BJ (cell line): ENCODE results near the gene PLPP3. TPM values are rescaled to one million over a fixed set of nuclear protein-coding genes. Genes with fewer than 3 reads are reported as not detected.

Experiments used
- CTCF ChIA-PET: fragments of 350-600 bp; formaldehyde crosslinking; extraction: SDS; loops from one replicate; lab custom pipeline; 2021; ENCODE audit warnings: antibody characterized with exemption, inconsistent platforms; lab: Yijun Ruan, JAX
- POLR2A ChIA-PET: fragments of 300-600 bp; sonication (Branson Sonifier 250); formaldehyde crosslinking; extraction: SDS; loops from one replicate; lab custom pipeline; 2021; ENCODE audit warnings: antibody characterized with exemption; lab: Charles Lee
- DNase-seq: peaks from one replicate; pipeline ENCODE4 v3.0.0-alpha.2; 2011; ENCODE audit warnings: low read depth
- H3K27me3 ChIP-seq: 2 replicates; pipeline ENCODE4 v1.6.0; 2011; ENCODE audit warnings: low read length; ENCODE audit not compliant: control insufficient read depth, insufficient read depth
- H3K36me3 ChIP-seq: 2 replicates; pipeline ENCODE4 v1.5.1; 2011; ENCODE audit warnings: low read length; ENCODE audit not compliant: control insufficient read depth, insufficient read depth
- H3K4me3 ChIP-seq: 2 replicates; pipeline ENCODE4 v1.5.1; 2011; ENCODE audit warnings: low read depth, mild to moderate bottlenecking, control low read depth, low read length
- polyA plus RNA-seq: library from polyadenylated mRNA; depleted of rRNA; stranded (reverse); fragments of >200 nt; gene quantifications from 2 replicates; pipeline ENCODE4 v1.2.3, GENCODE V29; 2011
- TF ChIP-seq, protein P1 (sequence below): IDR thresholded peaks from 2 replicates; pipeline ENCODE4 v1.5.1; 2011; ENCODE audit warnings: low read depth, mild to moderate bottlenecking, control low read depth, inconsistent platforms, low read length, moderate library complexity; ENCODE audit not compliant: insufficient read depth

Gene PLPP3
- polyA plus RNA-seq, 1 experiment: 55.4 TPM

DNA sequence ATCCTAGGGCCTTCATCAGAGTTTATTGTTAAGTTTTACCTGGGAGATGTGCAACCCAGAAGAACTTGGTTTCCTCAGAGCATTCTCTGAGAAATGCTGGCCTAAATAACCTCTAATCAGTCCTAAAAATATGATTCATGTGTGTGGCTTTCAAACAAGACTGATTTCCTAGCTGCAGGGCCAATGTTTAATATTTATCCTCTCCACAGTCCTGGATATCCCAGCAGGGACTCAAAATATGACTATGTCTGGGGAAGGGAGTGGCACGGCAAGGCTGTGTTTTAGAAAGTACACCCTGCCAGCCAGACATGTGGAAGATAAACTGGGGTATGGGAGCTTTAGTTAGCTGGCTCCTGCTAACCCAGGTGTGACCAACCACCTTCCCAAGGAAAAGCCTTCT lies 26.3 kb downstream of the PLPP3 start:
- Histone ChIP-seq H3K4me3 (no peak overlapping the region), H3K36me3 (peaks cover 1% of the 10 kb centered on the region), H3K27me3 (no peaks in the 10 kb centered on the region)
- CTCF ChIA-PET: interaction anchor here (1.1 kb wide), 1 partner anchor 13 kb away, joined by 3 read pairs; no protein-coding TSS in a partner anchor
- TF ChIP-seq, protein P1, sequence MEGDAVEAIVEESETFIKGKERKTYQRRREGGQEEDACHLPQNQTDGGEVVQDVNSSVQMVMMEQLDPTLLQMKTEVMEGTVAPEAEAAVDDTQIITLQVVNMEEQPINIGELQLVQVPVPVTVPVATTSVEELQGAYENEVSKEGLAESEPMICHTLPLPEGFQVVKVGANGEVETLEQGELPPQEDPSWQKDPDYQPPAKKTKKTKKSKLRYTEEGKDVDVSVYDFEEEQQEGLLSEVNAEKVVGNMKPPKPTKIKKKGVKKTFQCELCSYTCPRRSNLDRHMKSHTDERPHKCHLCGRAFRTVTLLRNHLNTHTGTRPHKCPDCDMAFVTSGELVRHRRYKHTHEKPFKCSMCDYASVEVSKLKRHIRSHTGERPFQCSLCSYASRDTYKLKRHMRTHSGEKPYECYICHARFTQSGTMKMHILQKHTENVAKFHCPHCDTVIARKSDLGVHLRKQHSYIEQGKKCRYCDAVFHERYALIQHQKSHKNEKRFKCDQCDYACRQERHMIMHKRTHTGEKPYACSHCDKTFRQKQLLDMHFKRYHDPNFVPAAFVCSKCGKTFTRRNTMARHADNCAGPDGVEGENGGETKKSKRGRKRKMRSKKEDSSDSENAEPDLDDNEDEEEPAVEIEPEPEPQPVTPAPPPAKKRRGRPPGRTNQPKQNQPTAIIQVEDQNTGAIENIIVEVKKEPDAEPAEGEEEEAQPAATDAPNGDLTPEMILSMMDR: no peak
- no peak for DNase-seq
- POLR2A ChIA-PET: no interaction called here

DNA sequence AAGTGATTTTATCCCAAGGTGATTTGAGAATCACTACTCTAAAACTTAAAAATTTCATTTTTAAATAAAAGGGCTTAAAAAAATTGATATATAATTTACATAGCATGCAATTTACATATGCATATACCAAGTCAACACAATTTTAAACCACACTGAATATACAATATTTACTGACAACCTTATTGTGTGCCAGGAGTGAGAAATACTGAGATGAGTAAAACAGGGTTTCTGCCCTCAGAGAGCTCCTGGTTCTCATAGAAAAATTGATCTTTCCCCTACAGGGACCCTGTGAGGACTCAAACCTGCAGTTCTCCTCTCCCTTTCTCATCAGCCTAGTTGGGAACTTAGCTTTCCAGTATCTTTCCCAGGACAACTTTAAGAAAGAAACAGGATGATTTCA lies 27.0 kb downstream of the PLPP3 start:
- peaks cover 1% of the 10 kb centered on the region for H3K36me3 ChIP-seq
- CTCF ChIA-PET: interaction anchor here (1.1 kb wide), 1 partner anchor 12 kb away, joined by 3 read pairs; no protein-coding TSS in a partner anchor
- POLR2A ChIA-PET: no interaction called here
- DNase-seq: no peak
- TF ChIP-seq, protein P1: no peak
- H3K4me3 ChIP-seq: no peak overlapping the region
- H3K27me3 ChIP-seq: no peaks in the 10 kb centered on the region

DNA sequence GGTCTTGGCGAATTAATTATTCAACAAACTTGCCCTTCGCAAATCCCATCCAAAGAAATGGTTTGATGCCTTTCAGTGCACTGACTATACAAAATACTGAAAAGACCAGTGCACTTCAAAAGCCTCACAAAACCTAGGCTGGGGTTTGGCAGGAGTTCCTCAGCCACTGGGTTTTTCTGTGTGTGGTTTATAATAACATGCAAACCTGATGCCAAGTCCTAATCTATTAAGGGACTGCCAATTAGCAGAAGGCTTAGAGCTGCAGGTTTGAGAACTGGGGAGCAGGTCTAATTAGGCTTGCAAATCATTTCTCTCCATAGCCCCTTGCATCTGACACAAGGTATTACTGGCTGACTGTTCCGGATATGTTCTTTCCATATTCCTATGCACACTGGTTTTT lies 27.7 kb downstream of the PLPP3 start:
- no peak for DNase-seq
- ChIA-PET CTCF (no interaction called here), POLR2A (no interaction called here)
- TF ChIP-seq, protein P1: no peak
- H3K27me3 ChIP-seq: no peaks in the 10 kb centered on the region
- H3K4me3 ChIP-seq: no peak overlapping the region
- H3K36me3 ChIP-seq: peaks cover 1% of the 10 kb centered on the region

DNA sequence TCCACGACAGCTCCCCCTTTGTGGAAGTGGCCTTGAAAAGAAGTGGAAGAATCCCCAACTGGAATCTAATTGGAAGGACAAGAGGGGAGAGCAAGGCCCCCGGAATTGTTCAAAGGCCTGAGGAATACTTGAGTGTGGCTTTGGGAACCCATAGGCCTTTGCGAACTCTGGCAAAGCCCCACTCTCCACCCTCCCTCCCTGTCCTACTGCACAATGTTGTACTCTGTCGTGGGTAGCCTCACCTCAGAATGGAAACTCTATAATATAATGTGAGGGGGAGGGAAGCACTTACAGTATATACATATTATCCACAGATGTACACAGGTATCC lies 28.5 kb downstream of the PLPP3 start:
- ChIA-PET CTCF (no interaction called here), POLR2A (no interaction called here)
- Histone ChIP-seq H3K36me3 (peaks cover 1% of the 10 kb centered on the region), H3K4me3 (no peak overlapping the region), H3K27me3 (no peaks in the 10 kb centered on the region)
- DNase-seq: no peak
- TF ChIP-seq, protein P1: no peak

DNA sequence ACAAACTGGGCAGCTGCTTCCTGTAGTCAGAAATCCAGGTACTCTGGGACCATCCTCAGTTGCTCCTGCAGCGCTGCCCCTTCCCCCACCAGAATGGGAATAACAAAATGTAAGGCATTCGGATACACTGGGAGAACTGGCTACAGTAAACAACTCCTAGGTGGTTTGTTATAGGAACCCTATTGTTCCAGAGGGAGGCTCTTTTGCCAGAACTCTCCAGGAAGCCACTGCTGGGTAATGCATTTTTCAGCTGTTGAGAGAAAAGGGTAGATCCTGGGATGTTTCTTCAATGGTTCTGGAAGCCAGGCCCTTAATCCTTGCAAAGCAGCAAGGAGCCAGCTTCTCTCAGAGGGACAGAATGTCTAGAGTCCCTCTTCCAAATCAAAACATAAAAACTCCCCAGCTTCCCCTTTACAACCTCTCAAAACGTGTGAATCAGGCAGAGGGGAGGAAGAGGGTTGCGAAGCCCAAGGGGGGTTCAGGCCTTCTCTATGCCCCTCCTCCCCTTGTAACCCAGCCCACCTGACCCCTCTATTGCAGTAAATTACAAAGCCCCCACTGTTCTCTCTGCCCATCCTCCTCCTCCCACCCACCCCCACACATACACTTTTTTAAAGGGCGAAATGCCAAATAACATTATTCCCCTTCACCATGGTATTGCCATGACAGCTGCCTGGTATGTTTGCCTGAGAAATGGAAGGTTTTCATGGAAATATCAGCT lies 29.1 kb downstream of the PLPP3 start:
- no peak overlapping the region for H3K4me3 ChIP-seq
- TF ChIP-seq, protein P1: no peak
- peaks cover 1% of the 10 kb centered on the region for H3K36me3 ChIP-seq
- POLR2A ChIA-PET: no interaction called here
- no peak for DNase-seq
- H3K27me3 ChIP-seq: no peaks in the 10 kb centered on the region
- CTCF ChIA-PET: no interaction called here
